Astrocyte (in vitro differentiated cells and primary cell): Measurements from ENCODE around the gene SCAI. TPM values are rescaled to one million over a fixed set of nuclear protein-coding genes. Genes with fewer than 3 reads are reported as not detected.
A peak's percentile ranks its signal among the peaks of the same experiment; 100 is the strongest.

Experiments used
- DNase-seq: peaks from one replicate; pipeline ENCODE4 v3.0.0-alpha.2; 2010; ENCODE audit warnings: low read depth
- FAIRE-seq: peaks from 2 replicates; lab custom pipeline; 2011; peaks lifted over from hg19 to GRCh38; lab: Jason Lieb, UNC
- H2AFZ ChIP-seq: 2 replicates; pipeline ENCODE4 v1.6.0; 2012; ENCODE audit warnings: low read depth, low read length, inconsistent platforms
- H3K27ac ChIP-seq: 2 replicates; pipeline ENCODE4 v1.5.1; 2011; ENCODE audit warnings: low read depth, low read length, inconsistent platforms
- H3K27me3 ChIP-seq: 2 replicates; pipeline ENCODE4 v1.6.0; 2011; ENCODE audit warnings: low read length, inconsistent platforms; ENCODE audit not compliant: insufficient read depth
- H3K36me3 ChIP-seq: 2 replicates; pipeline ENCODE4 v1.5.1; 2011; ENCODE audit warnings: low read length, inconsistent platforms; ENCODE audit not compliant: insufficient read depth
- H3K4me1 ChIP-seq: 2 replicates; pipeline ENCODE4 v1.5.1; 2011; ENCODE audit warnings: low read length, inconsistent platforms; ENCODE audit not compliant: insufficient read depth
- H3K4me2 ChIP-seq: 2 replicates; pipeline ENCODE4 v1.6.0; 2012; ENCODE audit warnings: low read length, inconsistent platforms
- H3K4me3 ChIP-seq: 2 replicates; pipeline ENCODE4 v1.5.1; 2011; ENCODE audit warnings: low read depth, mild to moderate bottlenecking, low read length, inconsistent platforms; ENCODE audit not compliant: insufficient read depth
- H3K79me2 ChIP-seq: 2 replicates; pipeline ENCODE4 v1.6.0; 2012; ENCODE audit warnings: mild to moderate bottlenecking, low read length, inconsistent platforms; ENCODE audit not compliant: insufficient read depth
- H3K9ac ChIP-seq: 2 replicates; pipeline ENCODE4 v1.6.0; 2012; ENCODE audit warnings: mild to moderate bottlenecking, low read length, inconsistent platforms
- H3K9me3 ChIP-seq: 2 replicates; pipeline ENCODE4 v1.5.1; 2012; ENCODE audit warnings: low read depth, mild to moderate bottlenecking, low read length, inconsistent platforms; ENCODE audit not compliant: insufficient read depth
- H4K20me1 ChIP-seq: 2 replicates; pipeline ENCODE4 v1.6.0; 2012; ENCODE audit warnings: low read length, inconsistent platforms; ENCODE audit not compliant: insufficient read depth
- H3K27ac Mint-ChIP-seq: one replicate; pipeline ENCODE4 v1.8.0; 2021; ENCODE audit warnings: mild to moderate bottlenecking, mixed read lengths; ENCODE audit not compliant: unreplicated experiment
- H3K27me3 Mint-ChIP-seq: one replicate; pipeline ENCODE4 v1.8.0; 2021; ENCODE audit warnings: low read depth, mixed read lengths; ENCODE audit not compliant: unreplicated experiment
- H3K36me3 Mint-ChIP-seq: one replicate; pipeline ENCODE4 v1.8.0; 2021; ENCODE audit warnings: low read depth, mixed read lengths; ENCODE audit not compliant: unreplicated experiment
- H3K4me1 Mint-ChIP-seq: one replicate; pipeline ENCODE4 v1.8.0; 2021; ENCODE audit warnings: low read depth, mixed read lengths; ENCODE audit not compliant: unreplicated experiment
- H3K4me3 Mint-ChIP-seq: one replicate; pipeline ENCODE4 v1.8.0; 2021; ENCODE audit warnings: mild to moderate bottlenecking, moderate library complexity, mixed read lengths; ENCODE audit not compliant: unreplicated experiment
- H3K9me3 Mint-ChIP-seq: one replicate; pipeline ENCODE4 v1.8.0; 2021; ENCODE audit warnings: mild to moderate bottlenecking, mixed read lengths; ENCODE audit not compliant: unreplicated experiment
- CTCF ChIP-seq: IDR thresholded peaks from 2 replicates; pipeline ENCODE4 v1.5.1; 2011; ENCODE audit warnings: low read depth, mild to moderate bottlenecking, inconsistent platforms, low read length, moderate library complexity; ENCODE audit not compliant: insufficient read depth
- EZH2 ChIP-seq: IDR thresholded peaks from 2 replicates; pipeline ENCODE4 v1.6.1; 2012; ENCODE audit warnings: mild to moderate bottlenecking, low read length, inconsistent platforms; ENCODE audit not compliant: insufficient read depth
- total RNA-seq: library from RNA; stranded (reverse); gene quantifications from 2 replicates; pipeline ENCODE4 v1.2.1, GENCODE V29; 2021

Gene SCAI
- total RNA-seq, 1 donor from 2014 or later: 6.8 TPM

GRCh38 chr9:125160750-125161149 is 17.4 kb upstream of the SCAI start:
- H4K20me1 ChIP-seq: peaks cover 20% of the 10 kb centered on the region
- peaks cover 45% of the 10 kb centered on the region for H3K79me2 ChIP-seq
- Mint-ChIP-seq H3K4me3 (no peak overlapping the region), H3K9me3 (no peaks in the 10 kb centered on the region), H3K36me3 (peaks cover 5% of the 10 kb centered on the region), H3K27ac (no peak overlapping the region), H3K27me3 (no peaks in the 10 kb centered on the region), H3K4me1 (peaks cover 11% of the 10 kb centered on the region)
- H3K9ac ChIP-seq: no peak overlapping the region
- no peak overlapping the region for H3K27ac ChIP-seq
- H3K4me1 ChIP-seq: no peaks in the 10 kb centered on the region
- DNase-seq (no peak), FAIRE-seq (no peak)
- H3K36me3 ChIP-seq: peaks cover 7% of the 10 kb centered on the region
- TF ChIP-seq CTCF (no peak), EZH2 (no peak)
- H3K4me2 ChIP-seq: no peak overlapping the region
- H3K4me3 ChIP-seq: no peak overlapping the region
- no peak overlapping the region for H2AFZ ChIP-seq
- no peaks in the 10 kb centered on the region for H3K9me3 ChIP-seq
- H3K27me3 ChIP-seq: no peaks in the 10 kb centered on the region

GRCh38 chr9:125156551-125156950 is 13.2 kb upstream of the SCAI start:
- Histone ChIP-seq H3K79me2 (peaks cover 20% of the 10 kb centered on the region), H4K20me1 (peaks cover 18% of the 10 kb centered on the region), H3K27ac (no peak overlapping the region), H3K9ac (no peak overlapping the region), H3K4me2 (no peak overlapping the region), H3K27me3 (no peaks in the 10 kb centered on the region), H3K4me1 (no peaks in the 10 kb centered on the region), H3K36me3 (peaks cover 21% of the 10 kb centered on the region), H3K4me3 (no peak overlapping the region), H2AFZ (no peak overlapping the region), H3K9me3 (no peaks in the 10 kb centered on the region)
- no peak overlapping the region for H3K4me3 Mint-ChIP-seq
- TF ChIP-seq CTCF (no peak), EZH2 (no peak)
- H3K36me3 Mint-ChIP-seq: peaks cover 11% of the 10 kb centered on the region
- no peaks in the 10 kb centered on the region for H3K9me3 Mint-ChIP-seq
- DNase-seq (no peak), FAIRE-seq (no peak)
- no peaks in the 10 kb centered on the region for H3K27me3 Mint-ChIP-seq
- H3K27ac Mint-ChIP-seq: no peak overlapping the region
- peaks cover 5% of the 10 kb centered on the region for H3K4me1 Mint-ChIP-seq

GRCh38 chr9:125153712-125154367 is 10.5 kb upstream of the SCAI start:
- H3K4me1 ChIP-seq: no peaks in the 10 kb centered on the region
- FAIRE-seq (no peak), DNase-seq (peak; percentile 20)
- no peak overlapping the region for H3K27ac ChIP-seq
- H3K36me3 ChIP-seq: peaks cover 37% of the 10 kb centered on the region
- no peaks in the 10 kb centered on the region for H3K4me1 Mint-ChIP-seq
- peaks cover 7% of the 10 kb centered on the region for H4K20me1 ChIP-seq
- no peaks in the 10 kb centered on the region for H3K9me3 Mint-ChIP-seq
- H3K27ac Mint-ChIP-seq: no peak overlapping the region
- H3K4me3 ChIP-seq: no peak overlapping the region
- no peak overlapping the region for H2AFZ ChIP-seq
- no peaks in the 10 kb centered on the region for H3K79me2 ChIP-seq
- H3K27me3 ChIP-seq: no peaks in the 10 kb centered on the region
- no peak overlapping the region for H3K4me3 Mint-ChIP-seq
- H3K9ac ChIP-seq: no peak overlapping the region
- H3K4me2 ChIP-seq: no peak overlapping the region
- TF ChIP-seq CTCF (no peak), EZH2 (no peak)
- H3K36me3 Mint-ChIP-seq: peaks cover 15% of the 10 kb centered on the region
- no peaks in the 10 kb centered on the region for H3K9me3 ChIP-seq
- H3K27me3 Mint-ChIP-seq: no peaks in the 10 kb centered on the region
